SU-DHL-6 (cell line): ENCODE measurements around the gene USP43.

Experiments
- H2AFZ ChIP-seq: fragments of 200-600 bp; sonication (generic); 2 replicates; pipeline ENCODE4 v1.6.1; 2014; ENCODE audit warnings: low read depth, mild to moderate bottlenecking, moderate library complexity, mixed read lengths, antibody characterized with exemption, low read length; ENCODE audit not compliant: severe bottlenecking
- H3F3A ChIP-seq: fragments of 200-600 bp; shearing (Covaris generic); 2 replicates; pipeline ENCODE4 v1.6.0; 2016; ENCODE audit warnings: antibody characterized with exemption, mild to moderate bottlenecking; ENCODE audit not compliant: insufficient read depth
- H3K27ac ChIP-seq: fragments of 200-600 bp; sonication (generic); 2 replicates; pipeline ENCODE4 v1.5.1; 2016; ENCODE audit warnings: low read depth, mild to moderate bottlenecking, low read length, moderate library complexity, mixed read lengths
- H3K27me3 ChIP-seq: fragments of 200-600 bp; sonication (generic), shearing (Covaris generic); 2 replicates; pipeline ENCODE4 v1.6.0; 2014; ENCODE audit warnings: mild to moderate bottlenecking, low read length
- H3K36me3 ChIP-seq: fragments of 200-600 bp; sonication (generic); 2 replicates; pipeline ENCODE4 v1.6.1; 2014; ENCODE audit warnings: mild to moderate bottlenecking, low read length, mixed read lengths
- H3K4me2 ChIP-seq: fragments of 300-600, 200-600 bp; shearing (Covaris generic), sonication (generic); 2 replicates; pipeline ENCODE4 v1.6.0; 2014; ENCODE audit warnings: low read length, low read depth, mild to moderate bottlenecking; ENCODE audit not compliant: poor library complexity, severe bottlenecking
- H3K4me3 ChIP-seq: fragments of 200-600 bp; sonication (generic); 2 replicates; pipeline ENCODE4 v1.5.1; 2014; ENCODE audit warnings: antibody characterized with exemption, low read length, mild to moderate bottlenecking, mixed read lengths; ENCODE audit not compliant: insufficient read depth, poor library complexity, severe bottlenecking
- H3K79me2 ChIP-seq: fragments of 200-600 bp; sonication (generic); 2 replicates; pipeline ENCODE4 v1.6.1; 2014; ENCODE audit warnings: mild to moderate bottlenecking, low read length, moderate library complexity; ENCODE audit not compliant: insufficient read depth
- H3K9ac ChIP-seq: fragments of 200-600 bp; sonication (generic); 2 replicates; pipeline ENCODE4 v1.7.0; 2014; ENCODE audit warnings: mild to moderate bottlenecking, low read length
- H3K9me2 ChIP-seq: fragments of 200-600 bp; sonication (generic); replicated peaks from 2 replicates; pipeline ENCODE4 v1.6.1; 2014; ENCODE audit warnings: low read length; ENCODE audit not compliant: insufficient read depth
- H3K9me3 ChIP-seq: fragments of 200-600 bp; sonication (generic); 2 replicates; pipeline ENCODE4 v1.6.1; 2014; ENCODE audit warnings: low read length, mixed read lengths; ENCODE audit not compliant: insufficient read depth
- H4K20me1 ChIP-seq: fragments of 200-600 bp; sonication (generic); 2 replicates; pipeline ENCODE4 v1.6.1; 2014; ENCODE audit warnings: low read depth, mild to moderate bottlenecking, antibody characterized with exemption, low read length, moderate library complexity, mixed read lengths
- EZH2phosphoT487 ChIP-seq: fragments of 200-600 bp; sonication (generic), shearing (Covaris generic); conservative IDR thresholded peaks from 2 replicates; pipeline ENCODE4 v1.6.1; 2018; ENCODE audit warnings: mild to moderate bottlenecking, antibody characterized with exemption, low read length, moderate library complexity, mixed read lengths
- TF ChIP-seq, protein P1 (sequence below): fragments of 200-600 bp; sonication (generic); IDR thresholded peaks from one replicate; pipeline ENCODE4 v1.5.1; 2017; ENCODE audit warnings: antibody characterized with exemption, mild to moderate bottlenecking, low read length, moderate library complexity; ENCODE audit not compliant: insufficient read depth, poor library complexity, severe bottlenecking

USP43 gene

GRCh38 chr17:9767432-9767991 lies 122.2 kb downstream of the USP43 start:
- H3F3A ChIP-seq, result no peaks in the 10 kb centered on the region
- no peak overlapping the region for H3K9ac ChIP-seq
- H3K27me3 ChIP-seq, result no peaks in the 10 kb centered on the region
- H3K9me3 ChIP-seq, result no peaks in the 10 kb centered on the region
- H4K20me1 ChIP-seq, result no peaks in the 10 kb centered on the region
- H3K4me2 ChIP-seq, result no peak overlapping the region
- no peaks in the 10 kb centered on the region for H3K9me2 ChIP-seq
- H3K36me3 ChIP-seq, result no peaks in the 10 kb centered on the region
- TF ChIP-seq, protein P1, sequence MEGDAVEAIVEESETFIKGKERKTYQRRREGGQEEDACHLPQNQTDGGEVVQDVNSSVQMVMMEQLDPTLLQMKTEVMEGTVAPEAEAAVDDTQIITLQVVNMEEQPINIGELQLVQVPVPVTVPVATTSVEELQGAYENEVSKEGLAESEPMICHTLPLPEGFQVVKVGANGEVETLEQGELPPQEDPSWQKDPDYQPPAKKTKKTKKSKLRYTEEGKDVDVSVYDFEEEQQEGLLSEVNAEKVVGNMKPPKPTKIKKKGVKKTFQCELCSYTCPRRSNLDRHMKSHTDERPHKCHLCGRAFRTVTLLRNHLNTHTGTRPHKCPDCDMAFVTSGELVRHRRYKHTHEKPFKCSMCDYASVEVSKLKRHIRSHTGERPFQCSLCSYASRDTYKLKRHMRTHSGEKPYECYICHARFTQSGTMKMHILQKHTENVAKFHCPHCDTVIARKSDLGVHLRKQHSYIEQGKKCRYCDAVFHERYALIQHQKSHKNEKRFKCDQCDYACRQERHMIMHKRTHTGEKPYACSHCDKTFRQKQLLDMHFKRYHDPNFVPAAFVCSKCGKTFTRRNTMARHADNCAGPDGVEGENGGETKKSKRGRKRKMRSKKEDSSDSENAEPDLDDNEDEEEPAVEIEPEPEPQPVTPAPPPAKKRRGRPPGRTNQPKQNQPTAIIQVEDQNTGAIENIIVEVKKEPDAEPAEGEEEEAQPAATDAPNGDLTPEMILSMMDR, result no peak
- TF ChIP-seq EZH2phosphoT487, result no peak
- no peak overlapping the region for H3K27ac ChIP-seq
- no peak overlapping the region for H3K4me3 ChIP-seq
- H3K79me2 ChIP-seq, result no peaks in the 10 kb centered on the region
- no peak overlapping the region for H2AFZ ChIP-seq

DNA sequence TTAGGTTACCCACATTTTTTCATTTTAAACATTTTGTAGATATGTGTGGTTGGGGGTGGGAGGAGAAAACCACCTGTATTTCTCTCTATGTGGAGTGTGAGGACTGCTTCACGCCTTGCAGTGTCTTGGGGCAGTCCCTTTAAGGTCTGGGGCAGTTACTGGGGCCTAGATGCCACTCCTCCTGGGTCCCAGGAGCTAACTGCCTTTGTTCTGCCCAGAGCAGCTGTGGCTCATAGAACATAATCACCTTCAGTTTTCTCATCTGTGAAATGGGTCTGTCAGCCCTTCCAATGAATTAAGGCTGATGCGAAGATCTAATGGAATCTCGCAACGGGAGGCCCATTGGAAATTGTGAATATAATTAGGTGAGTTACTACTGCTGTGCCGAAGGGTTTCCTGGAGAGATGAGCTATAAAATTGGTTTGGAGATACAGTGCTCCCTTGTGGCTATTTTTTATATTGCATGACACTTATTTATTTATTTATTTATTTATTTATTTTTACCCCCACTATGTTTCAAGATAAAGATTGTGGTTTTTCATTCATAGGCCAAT lies 123.1 kb downstream of the USP43 start:
- no peak overlapping the region for H2AFZ ChIP-seq

GRCh38 chr17:9769036-9769695 lies 123.8 kb downstream of the USP43 start:
- no peaks in the 10 kb centered on the region for H3K9me3 ChIP-seq
- no peaks in the 10 kb centered on the region for H3F3A ChIP-seq
- no peaks in the 10 kb centered on the region for H3K27me3 ChIP-seq
- H4K20me1 ChIP-seq, result no peaks in the 10 kb centered on the region
- no peak overlapping the region for H3K27ac ChIP-seq
- TF ChIP-seq, protein P1, result no peak
- no peak for TF ChIP-seq EZH2phosphoT487
- H3K79me2 ChIP-seq, result no peaks in the 10 kb centered on the region
- no peak overlapping the region for H3K4me3 ChIP-seq
- no peak overlapping the region for H3K9ac ChIP-seq
- H3K4me2 ChIP-seq, result no peak overlapping the region
- H2AFZ ChIP-seq, result no peak overlapping the region
- no peaks in the 10 kb centered on the region for H3K9me2 ChIP-seq
- H3K36me3 ChIP-seq, result no peaks in the 10 kb centered on the region

More for the DNA sequence above, 123.1 kb downstream of the USP43 start:
- no peaks in the 10 kb centered on the region for H3K9me3 ChIP-seq
- no peak overlapping the region for H3K4me2 ChIP-seq
- H3K36me3 ChIP-seq, result no peaks in the 10 kb centered on the region
- no peak for TF ChIP-seq EZH2phosphoT487
- TF ChIP-seq, protein P1, result peak; percentile 37
- H3K79me2 ChIP-seq, result no peaks in the 10 kb centered on the region
- H3K9ac ChIP-seq, result no peak overlapping the region
- no peaks in the 10 kb centered on the region for H4K20me1 ChIP-seq
- H3K27me3 ChIP-seq, result no peaks in the 10 kb centered on the region
- H3F3A ChIP-seq, result no peaks in the 10 kb centered on the region
- no peak overlapping the region for H3K4me3 ChIP-seq
- H3K9me2 ChIP-seq, result no peaks in the 10 kb centered on the region
- no peak overlapping the region for H3K27ac ChIP-seq
